GM12875 (cell line): ENCODE data around the gene CCNQ.

Experiments
- H3K4me3 ChIP-seq: one replicate; pipeline ENCODE4 v1.5.1; 2011; ENCODE audit warnings: low read depth, low read length, control low read depth
- TF ChIP-seq, protein P1 (sequence below): IDR thresholded peaks from 2 replicates; pipeline ENCODE4 v1.5.1; 2011; ENCODE audit warnings: low read depth, mild to moderate bottlenecking, control low read depth, inconsistent platforms, low read length, moderate library complexity, borderline replicate concordance; ENCODE audit not compliant: insufficient read depth

The CCNQ gene

GRCh38 chrX:153564047-153564606 is 34.8 kb downstream of the CCNQ start:
- H3K4me3 ChIP-seq: no peak overlapping the region
- TF ChIP-seq, protein P1, sequence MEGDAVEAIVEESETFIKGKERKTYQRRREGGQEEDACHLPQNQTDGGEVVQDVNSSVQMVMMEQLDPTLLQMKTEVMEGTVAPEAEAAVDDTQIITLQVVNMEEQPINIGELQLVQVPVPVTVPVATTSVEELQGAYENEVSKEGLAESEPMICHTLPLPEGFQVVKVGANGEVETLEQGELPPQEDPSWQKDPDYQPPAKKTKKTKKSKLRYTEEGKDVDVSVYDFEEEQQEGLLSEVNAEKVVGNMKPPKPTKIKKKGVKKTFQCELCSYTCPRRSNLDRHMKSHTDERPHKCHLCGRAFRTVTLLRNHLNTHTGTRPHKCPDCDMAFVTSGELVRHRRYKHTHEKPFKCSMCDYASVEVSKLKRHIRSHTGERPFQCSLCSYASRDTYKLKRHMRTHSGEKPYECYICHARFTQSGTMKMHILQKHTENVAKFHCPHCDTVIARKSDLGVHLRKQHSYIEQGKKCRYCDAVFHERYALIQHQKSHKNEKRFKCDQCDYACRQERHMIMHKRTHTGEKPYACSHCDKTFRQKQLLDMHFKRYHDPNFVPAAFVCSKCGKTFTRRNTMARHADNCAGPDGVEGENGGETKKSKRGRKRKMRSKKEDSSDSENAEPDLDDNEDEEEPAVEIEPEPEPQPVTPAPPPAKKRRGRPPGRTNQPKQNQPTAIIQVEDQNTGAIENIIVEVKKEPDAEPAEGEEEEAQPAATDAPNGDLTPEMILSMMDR: no peak

- no peak overlapping the region for H3K4me3 ChIP-seq
Measured at GRCh38 chrX:153562546-153562945, 36.4 kb downstream of the CCNQ start.

DNA sequence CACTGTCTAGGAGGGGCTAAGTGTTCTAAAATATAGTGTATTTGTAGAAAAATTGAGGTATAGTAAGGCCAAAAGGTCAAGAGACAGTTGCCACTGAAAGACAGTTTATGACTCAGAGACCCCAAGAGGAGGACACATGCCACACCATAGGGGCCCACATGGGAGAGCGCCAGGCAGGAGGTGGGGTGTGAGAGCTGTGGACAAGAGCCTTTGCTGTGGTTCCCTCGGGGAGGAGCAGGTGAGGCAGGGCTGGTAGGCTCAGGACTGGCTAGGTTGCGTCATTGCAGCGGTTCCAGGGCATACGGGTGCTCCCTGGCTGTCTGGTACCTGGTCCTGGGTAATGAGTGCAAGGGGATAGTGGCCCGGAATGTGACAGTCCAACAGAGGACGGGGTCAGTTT is 37.6 kb downstream of the CCNQ start:
- H3K4me3 ChIP-seq: no peak overlapping the region
- TF ChIP-seq, protein P1: no peak

More at GRCh38 chrX:153562546-153562945, 36.4 kb downstream of the CCNQ start:
- TF ChIP-seq, protein P1: no peak

DNA sequence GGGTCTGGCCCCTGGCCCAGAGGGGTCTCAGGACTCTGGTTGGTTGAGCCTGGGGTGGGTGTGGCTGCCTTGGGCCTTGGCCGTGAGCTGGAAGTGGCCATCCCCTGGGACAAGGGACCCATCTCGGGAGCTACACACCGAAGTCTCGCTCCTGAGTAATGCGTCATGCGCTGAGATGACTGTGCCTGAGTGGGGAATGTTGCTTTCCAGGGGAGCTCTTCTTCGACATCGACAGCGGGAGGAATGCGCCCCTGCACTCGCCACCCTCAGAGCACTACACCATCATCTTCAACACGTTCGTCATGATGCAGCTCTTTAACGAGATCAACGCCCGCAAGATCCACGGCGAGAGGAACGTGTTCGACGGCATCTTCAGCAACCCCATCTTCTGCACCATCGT is 38.5 kb downstream of the CCNQ start:
- TF ChIP-seq, protein P1: no peak

GRCh38 chrX:153560000-153560399 is 38.9 kb downstream of the CCNQ start:
- no peak overlapping the region for H3K4me3 ChIP-seq
- TF ChIP-seq, protein P1: no peak

More for the DNA sequence above, 38.5 kb downstream of the CCNQ start:
- no peak overlapping the region for H3K4me3 ChIP-seq

- TF ChIP-seq, protein P1: no peak
- H3K4me3 ChIP-seq: no peak overlapping the region
Measured at GRCh38 chrX:153557618-153558355, 41.2 kb downstream of the CCNQ start.

DNA sequence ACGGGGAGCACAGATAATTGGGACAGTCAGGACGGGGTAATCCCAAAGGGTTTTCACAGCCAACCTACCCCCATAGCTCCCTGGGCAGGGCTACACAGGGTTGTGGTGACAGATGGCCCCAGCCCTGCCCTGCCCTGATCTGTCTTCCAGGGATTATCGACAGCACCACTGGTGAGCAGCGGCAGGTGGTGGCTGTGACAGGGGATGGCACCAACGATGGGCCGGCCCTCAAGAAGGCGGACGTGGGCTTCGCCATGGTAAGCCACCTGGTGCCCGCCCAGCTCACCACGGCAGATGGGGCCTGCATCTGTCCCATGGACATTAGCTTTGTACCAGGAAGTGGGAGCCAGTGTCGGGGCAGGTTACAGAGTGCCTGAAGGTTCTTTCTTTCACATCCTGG is 42.2 kb downstream of the CCNQ start:
- TF ChIP-seq, protein P1: no peak
- no peak overlapping the region for H3K4me3 ChIP-seq
